Measurements from ENCODE around the gene KCNG2.
A peak's percentile ranks its signal among the peaks of the same experiment; 100 is the strongest.
"Not testable (repeated sequence)": the region's sequence is repeated elsewhere in the genome, so short reads cannot be mapped to it uniquely, and the experiment has no call there.

KCNG2 gene

GRCh38 chr18:79855147-79855933, 57.6 kb downstream of the KCNG2 start:
- no peak for DNase-seq

GRCh38 chr18:79856119-79857007, 58.6 kb downstream of the KCNG2 start:
- no peak for DNase-seq

- DNase-seq = peak; percentile 55
Measured at GRCh38 chr18:79857082-79857671, 59.4 kb downstream of the KCNG2 start.

GRCh38 chr18:79859314-79859713, 61.6 kb downstream of the KCNG2 start:
- no peak for DNase-seq

GRCh38 chr18:79861687-79862086, 63.9 kb downstream of the KCNG2 start:
- DNase-seq = no peak

GRCh38 chr18:79862562-79862961, 64.8 kb downstream of the KCNG2 start:
- no peak for DNase-seq

- DNase-seq = no peak
Measured at GRCh38 chr18:79863161-79864005, 65.6 kb downstream of the KCNG2 start.

- DNase-seq = no peak
Measured at GRCh38 chr18:79864006-79864725, 66.4 kb downstream of the KCNG2 start.

- not testable (repeated sequence) for DNase-seq
Measured at GRCh38 chr18:79864955-79865354, 67.2 kb downstream of the KCNG2 start.

GRCh38 chr18:79865951-79866350, 68.2 kb downstream of the KCNG2 start:
- DNase-seq = not testable (repeated sequence)

GRCh38 chr18:79866889-79867574, 69.3 kb downstream of the KCNG2 start:
- no peak for DNase-seq

- no peak for DNase-seq
Measured at GRCh38 chr18:79867666-79868065, 69.9 kb downstream of the KCNG2 start.

GRCh38 chr18:79868168-79868784, 70.5 kb downstream of the KCNG2 start:
- DNase-seq = no peak

GRCh38 chr18:79868811-79869541, 71.2 kb downstream of the KCNG2 start:
- DNase-seq = no peak

- DNase-seq = no peak
Measured at GRCh38 chr18:79869591-79870300, 72.0 kb downstream of the KCNG2 start.

- peak; percentile 1 for DNase-seq
Measured at GRCh38 chr18:79870301-79871025, 72.7 kb downstream of the KCNG2 start.

GRCh38 chr18:79871026-79871390, 73.3 kb downstream of the KCNG2 start:
- no peak for DNase-seq

- DNase-seq = no peak
Measured at GRCh38 chr18:79871481-79872091, 73.8 kb downstream of the KCNG2 start.

All from NCI-H1105 (cell line).